GM21576 (cell line): Measurements from ENCODE around the gene ARMC3.
"Not testable (repeated sequence)": the region's sequence is repeated elsewhere in the genome, so short reads cannot be mapped to it uniquely, and the experiment has no call there.

Experiments
- ATAC-seq: cut with Tn5 transposase; IDR thresholded peaks from one replicate; pipeline ENCODE4 v1.9.1; 2021; ENCODE audit warnings: mild to moderate bottlenecking, moderate library complexity; ENCODE audit not compliant: unreplicated experiment

Gene ARMC3

DNA sequence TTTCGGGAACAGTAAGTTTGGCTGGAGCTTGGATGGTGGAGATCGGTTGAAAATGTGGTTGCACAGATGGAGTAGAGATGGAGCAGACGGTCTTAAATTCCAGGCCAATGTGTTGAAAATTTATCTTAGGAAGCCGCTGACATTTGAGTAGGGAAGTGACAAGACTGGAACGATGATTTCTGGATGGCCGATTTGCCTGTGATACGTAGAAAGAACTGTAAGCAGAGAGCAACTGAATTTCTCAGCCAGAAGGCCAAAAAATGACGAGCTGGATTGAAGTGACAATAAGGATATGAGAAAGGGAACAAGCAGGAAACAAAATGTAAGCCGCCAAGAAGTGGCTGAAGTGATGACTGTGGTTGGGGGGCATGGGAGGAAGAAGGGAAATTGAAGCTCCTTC, 687 bp upstream of the ARMC3 start:
- no peak for ATAC-seq

GRCh38 chr10:22929053-22929452, 1.2 kb downstream of the ARMC3 start:
- not testable (repeated sequence) for ATAC-seq

DNA sequence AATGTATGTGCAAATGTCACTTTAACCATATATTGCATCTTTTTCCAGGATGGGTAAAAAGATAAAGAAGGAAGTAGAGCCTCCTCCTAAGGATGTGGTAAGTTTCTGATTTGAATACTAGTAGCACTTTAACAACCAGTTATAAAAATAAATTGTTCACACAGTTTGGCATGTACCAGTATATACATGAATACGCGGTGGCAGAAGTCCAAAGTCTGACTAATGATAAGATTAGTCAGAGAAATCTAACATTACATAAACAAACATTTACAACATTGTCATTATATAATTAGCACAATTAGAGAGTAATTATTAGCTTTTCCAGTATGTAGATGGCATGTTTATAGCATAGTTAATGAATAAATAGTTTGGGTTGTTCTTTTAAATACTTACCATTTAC, 4.1 kb downstream of the ARMC3 start:
- ATAC-seq: peak; percentile 54

DNA sequence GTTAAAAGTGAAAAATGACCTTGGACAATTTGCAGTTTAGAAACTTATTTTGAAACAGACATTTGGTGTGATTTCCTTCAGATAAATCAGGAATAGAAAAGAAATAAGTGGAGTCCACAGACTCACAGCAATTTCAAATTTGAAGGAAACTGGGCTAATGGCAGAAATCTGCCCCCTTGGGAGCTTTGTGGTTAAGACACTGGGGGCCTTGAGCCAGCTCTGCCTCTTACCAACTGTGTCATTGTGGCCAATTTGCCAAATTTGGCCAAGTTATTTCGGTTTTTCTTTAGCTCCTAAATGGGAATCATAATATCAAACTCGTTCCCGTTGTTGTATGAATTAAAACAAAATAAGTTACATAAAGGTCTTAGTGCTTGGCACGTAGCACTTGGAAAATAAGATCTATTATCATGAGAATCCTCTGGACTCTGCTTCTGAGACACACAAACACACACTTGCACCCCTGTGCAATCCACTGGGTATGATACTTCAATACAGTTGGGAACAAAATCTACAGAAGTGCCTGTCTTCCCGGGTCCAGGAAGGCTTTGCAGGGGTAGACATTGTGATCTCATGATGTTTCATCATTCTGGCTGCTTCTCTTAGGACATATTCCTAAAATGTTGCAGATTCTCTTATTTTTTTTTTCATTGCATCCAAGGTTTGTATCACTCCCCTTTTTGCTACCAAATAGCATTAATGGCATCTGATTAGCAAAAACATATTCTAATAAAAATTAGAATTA, 4.9 kb downstream of the ARMC3 start:
- no peak for ATAC-seq

DNA sequence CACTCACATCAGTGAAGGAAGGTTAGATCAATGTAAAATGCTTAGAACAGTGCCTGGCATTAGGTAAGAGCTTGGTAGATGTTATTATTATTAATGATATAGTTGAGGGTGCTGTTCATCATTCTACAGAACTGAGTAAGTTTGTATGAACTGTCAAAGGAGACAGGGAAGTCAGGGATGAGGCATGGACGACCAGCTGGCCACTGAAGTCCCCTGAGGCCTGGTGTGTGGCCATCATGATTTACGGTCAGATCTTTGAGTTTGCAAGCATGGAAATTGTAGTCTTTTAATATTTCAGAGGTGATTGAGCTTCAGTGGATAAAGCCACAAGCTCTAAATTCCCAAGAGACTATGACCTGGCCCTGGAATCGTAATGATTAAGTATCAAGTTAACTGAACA, 6.9 kb downstream of the ARMC3 start:
- no peak for ATAC-seq

DNA sequence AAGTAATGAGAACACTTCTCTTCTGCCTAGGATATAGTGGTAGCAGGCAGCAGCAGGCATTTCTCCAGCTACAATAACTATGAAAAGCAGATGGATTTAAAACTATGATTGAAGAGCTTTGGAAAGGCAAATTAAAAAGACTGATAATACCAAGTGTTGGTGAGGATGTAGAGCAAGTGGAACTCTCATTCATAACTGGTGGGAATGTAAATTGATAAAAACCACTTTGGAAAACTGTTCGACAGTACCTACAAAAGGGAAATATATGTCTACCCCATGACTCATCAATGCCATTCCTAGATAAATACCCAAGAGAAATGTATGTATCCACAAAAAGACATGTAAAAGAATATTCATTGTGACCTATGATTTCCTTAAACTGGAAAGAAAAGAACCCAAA, 14.6 kb downstream of the ARMC3 start:
- ATAC-seq: no peak

GRCh38 chr10:22945934-22946673, 18.3 kb downstream of the ARMC3 start:
- peak; percentile 52 for ATAC-seq

DNA sequence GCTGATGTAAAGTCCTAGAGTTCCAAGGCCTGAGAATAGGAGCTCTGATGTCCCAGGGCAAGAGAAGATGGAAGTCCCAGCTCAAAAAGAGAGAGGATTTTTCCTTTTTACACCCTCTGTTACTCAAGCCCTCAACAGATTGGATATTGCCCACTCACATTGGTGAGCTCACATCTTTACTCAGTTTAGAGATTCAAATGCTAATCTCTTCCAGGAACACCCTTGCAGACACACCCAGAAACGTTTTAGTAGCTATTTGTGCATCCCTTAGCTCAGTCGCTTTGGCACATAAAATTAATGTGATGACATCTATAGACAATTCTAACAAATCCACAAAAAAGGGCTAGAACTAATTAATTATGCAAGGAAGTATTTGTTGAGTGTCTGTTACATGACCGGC, 27.1 kb downstream of the ARMC3 start:
- no peak for ATAC-seq

DNA sequence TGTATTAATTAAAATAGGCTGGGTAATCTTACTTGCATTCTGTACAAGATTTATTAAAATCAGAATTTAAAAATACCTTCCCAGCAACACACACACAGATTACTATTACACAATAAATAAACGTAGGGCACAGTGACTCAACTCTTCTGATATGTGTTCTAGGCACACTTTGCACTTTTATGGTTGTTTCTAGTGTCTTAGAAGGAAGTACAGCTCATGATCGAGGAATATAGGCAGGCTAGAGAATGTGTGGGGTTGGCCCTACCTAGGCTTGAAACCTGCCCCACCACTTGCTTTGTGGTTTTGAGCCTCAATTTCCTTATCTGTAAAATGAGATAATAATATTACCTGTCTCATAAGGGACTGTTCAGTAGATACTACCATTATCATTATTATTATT, 30.5 kb downstream of the ARMC3 start:
- no peak for ATAC-seq

GRCh38 chr10:22959292-22959691, 31.4 kb downstream of the ARMC3 start:
- ATAC-seq: no peak

DNA sequence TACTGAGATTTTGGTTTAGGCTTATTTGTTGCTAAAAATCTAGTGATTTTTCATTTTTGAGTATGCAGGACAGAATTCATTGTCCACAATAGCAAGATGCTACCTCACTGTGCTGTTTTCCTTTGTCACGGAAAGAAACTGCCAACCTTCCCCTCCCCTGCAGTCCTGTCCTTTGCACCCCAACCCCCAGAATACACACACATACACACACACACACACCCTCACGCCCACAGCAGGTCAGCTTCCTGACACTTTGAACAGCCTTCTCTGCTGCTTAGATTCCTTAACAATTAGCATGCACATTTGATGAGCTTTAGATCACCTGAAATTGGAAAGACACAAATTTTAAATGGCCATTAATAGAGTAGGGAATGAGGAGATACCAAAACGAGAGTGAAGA, 32.1 kb downstream of the ARMC3 start:
- ATAC-seq: no peak

GRCh38 chr10:22962817-22963216, 35.0 kb downstream of the ARMC3 start:
- no peak for ATAC-seq

DNA sequence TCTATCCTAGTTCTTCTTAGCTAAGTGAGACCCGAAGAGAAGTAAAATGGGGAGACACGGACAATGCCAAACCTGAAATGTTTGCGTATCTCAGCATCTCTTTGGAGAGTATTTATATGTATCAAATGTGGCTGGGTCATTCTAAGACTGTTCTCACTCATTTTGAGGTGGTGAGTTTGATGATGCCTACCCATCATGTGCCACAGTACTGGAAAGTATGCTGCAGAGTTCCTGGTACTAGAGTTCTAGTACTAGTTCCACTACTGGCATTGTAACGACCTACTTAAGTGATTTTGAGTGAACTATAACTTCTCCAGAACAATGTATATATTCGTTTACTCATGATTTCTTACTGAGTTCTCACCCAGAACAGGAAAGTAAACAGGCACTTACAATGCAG, 41.9 kb downstream of the ARMC3 start:
- no peak for ATAC-seq

DNA sequence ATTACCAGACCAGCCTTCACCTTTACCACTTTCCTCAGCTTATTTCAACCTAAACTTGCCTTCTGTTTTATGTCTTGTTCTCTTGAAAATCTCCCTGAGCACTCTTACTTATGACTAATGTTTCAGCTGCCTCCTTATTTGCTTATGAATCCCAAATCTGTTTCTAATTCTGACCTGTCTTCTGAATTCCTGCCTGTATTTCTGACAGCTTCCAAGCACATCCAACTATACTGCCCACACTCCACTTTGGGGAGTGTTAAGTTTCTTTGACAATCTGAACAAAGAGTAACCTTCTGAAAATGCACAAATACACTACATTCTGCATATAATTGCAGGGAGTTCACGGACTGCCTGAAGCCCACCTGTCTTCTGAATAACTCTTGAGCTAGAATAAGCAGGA, 48.7 kb downstream of the ARMC3 start:
- ATAC-seq: no peak

GRCh38 chr10:22977751-22978150, 49.9 kb downstream of the ARMC3 start:
- ATAC-seq: no peak

DNA sequence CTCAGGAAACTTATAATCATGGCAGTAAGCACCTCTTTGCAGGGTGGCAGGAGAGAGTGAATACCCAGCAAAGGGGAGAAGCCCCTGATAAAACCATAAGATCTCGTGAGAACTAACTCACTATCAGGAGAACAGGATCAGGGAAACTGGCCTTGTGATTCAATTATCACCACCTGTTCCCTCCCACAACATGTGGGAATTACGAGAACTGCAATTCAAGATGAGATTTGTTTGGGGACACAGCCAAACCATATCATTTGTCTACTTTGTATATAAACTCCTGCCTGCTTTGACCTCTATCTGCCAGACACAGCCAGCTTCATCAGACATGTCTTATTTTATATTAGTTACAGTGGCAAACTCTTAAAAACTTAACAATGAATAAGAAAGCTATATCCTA, 50.4 kb downstream of the ARMC3 start:
- no peak for ATAC-seq

DNA sequence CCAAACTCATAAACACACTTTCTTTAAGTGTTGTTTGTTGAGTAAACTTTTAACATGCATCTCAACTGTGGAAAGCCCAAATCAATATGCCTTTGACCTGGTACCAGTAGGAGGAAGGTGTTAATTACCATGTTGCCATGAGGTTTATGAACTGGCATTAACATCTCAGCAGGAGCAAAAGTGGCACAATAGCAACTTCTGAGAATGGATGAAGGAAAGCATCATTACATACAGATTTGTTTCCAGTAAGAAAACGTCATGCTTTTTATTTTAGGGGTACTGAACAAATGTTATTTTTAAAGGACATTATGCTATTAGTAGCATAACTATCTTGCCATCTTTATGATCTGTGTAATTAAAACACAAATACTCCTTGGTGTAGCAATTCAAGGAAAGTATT, 51.1 kb downstream of the ARMC3 start:
- ATAC-seq: no peak

GRCh38 chr10:22980822-22981221, 53.0 kb downstream of the ARMC3 start:
- ATAC-seq: no peak

DNA sequence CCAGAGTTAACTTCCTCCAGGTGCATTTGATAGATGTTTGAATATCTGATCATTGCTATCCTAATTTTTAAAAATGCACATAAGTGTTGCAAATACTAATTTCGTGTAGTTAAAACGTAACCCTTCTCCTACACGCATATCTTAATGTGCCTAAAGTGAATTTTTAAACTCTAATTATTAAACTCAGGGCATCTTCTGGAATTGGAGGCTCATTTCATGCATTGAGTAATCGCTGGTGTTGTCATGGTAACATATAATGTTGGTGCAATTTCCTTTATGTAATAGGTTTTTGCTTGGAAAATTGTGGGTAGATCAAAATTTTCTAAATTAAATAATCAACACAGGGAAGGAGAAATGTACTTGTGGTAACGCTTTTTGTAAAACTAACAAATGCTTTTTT, 56.2 kb downstream of the ARMC3 start:
- no peak for ATAC-seq

GRCh38 chr10:22986771-22987542, 59.1 kb downstream of the ARMC3 start:
- peak; percentile 55 for ATAC-seq

DNA sequence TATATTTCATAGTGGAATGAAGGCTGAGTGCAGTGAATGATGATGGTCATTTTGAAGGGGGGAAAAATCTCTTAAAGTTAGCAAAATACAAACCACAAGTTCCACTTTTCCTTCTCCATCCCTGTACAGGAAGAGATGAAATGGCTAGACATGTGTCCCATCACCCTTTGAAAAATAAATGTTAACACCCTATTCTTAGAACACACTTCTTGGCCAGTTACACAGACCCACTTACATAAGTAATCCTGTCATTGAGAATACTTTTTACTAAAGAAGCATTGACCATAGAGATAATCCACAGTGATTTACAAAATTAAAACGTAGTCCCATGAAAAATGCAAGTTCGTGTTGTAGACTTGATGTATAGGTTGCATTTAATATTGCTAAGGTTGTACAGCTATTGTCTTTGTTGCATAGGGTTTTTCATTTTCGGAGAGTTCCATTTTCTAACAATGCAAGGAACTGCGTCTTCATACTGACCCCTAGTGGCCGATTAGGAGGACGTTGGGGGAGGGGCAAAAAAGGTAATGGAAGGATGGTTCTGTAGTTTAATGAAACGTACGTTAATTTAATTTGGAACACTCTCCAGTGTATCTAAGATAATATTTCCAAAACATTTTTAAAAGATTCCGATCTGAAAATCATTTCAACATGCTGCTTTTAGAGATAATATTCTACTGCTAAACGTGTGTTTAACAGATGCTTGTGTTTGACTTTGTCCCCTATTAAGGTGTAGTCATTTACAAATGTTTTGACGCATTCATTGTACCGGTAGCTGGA, 60.9 kb downstream of the ARMC3 start:
- no peak for ATAC-seq
